ENCODE data around the gene KIAA1671.

The KIAA1671 gene

GRCh38 chr22:24972369-24972768 is 19.9 kb downstream of the KIAA1671 start:
- Histone ChIP-seq H3K36me3 (ENCODE audit: control insufficient read depth in 4 of 4, insufficient read depth in 4 of 4, low read length in 3 of 4) (no peaks in the 10 kb centered on the region), H3K9me3 (ENCODE audit: control extremely low read depth in 1 of 5, control insufficient read depth in 4 of 5, insufficient read depth in 2 of 5, low read depth in 1 of 5, low read length in 4 of 5) (no peaks in the 10 kb centered on the region), H3K4me3 (ENCODE audit: control insufficient read depth in 1 of 7, extremely low read depth in 1 of 7, insufficient read depth in 4 of 7, low read depth in 2 of 7, low read length in 6 of 7) (no peak overlapping the region), H3K27me3 (replicated peaks in 2 of 5; ENCODE audit: control insufficient read depth in 4 of 5, insufficient read depth in 5 of 5, low read length in 4 of 5) (no peaks in the 10 kb centered on the region), H3K27ac (ENCODE audit: insufficient read depth in 1 of 2, low read depth in 1 of 2, low read length in 2 of 2, poor library complexity in 1 of 2, severe bottlenecking in 2 of 2) (no peak overlapping the region), H3K4me1 (ENCODE audit: control extremely low read depth in 1 of 4, control insufficient read depth in 4 of 4, insufficient read depth in 4 of 4, low read length in 3 of 4) (no peaks in the 10 kb centered on the region)
- WGBS (ENCODE audit: insufficient coverage): 100% methylated on average over 2 of the region's 2 CpGs
- POLR2A ChIA-PET: no interaction called here
- no peak for DNase-seq
- CTCF ChIA-PET: no interaction called here

DNA sequence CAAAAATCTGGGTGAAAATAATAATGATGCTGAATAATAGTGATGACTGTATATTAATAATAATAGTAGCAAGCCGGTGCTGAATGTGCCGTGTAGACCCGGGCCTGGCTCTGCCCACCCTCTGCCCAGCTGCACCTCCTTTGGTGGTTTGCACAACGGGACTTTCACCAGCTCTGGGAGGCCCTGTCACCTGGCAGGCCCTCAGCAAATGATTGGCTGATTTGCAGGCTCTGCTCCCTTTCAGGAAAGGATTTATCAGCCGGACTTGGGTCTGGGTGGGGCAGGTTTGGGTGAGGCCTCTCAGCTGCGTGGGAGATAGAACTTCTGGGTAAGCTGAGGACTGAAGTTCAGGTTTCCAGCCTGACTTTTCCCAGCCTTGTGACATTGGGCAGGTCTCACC is 21.4 kb downstream of the KIAA1671 start:
- DNase-seq: no peak
- CTCF ChIA-PET: no interaction called here
- no peak overlapping the region for H3K27ac ChIP-seq (ENCODE audit: insufficient read depth in 1 of 2, low read depth in 1 of 2, low read length in 2 of 2, poor library complexity in 1 of 2, severe bottlenecking in 2 of 2)
- H3K4me3 ChIP-seq (ENCODE audit: control insufficient read depth in 1 of 7, extremely low read depth in 1 of 7, insufficient read depth in 4 of 7, low read depth in 2 of 7, low read length in 6 of 7): no peak overlapping the region
- H3K27me3 ChIP-seq (replicated peaks in 2 of 5; ENCODE audit: control insufficient read depth in 4 of 5, insufficient read depth in 5 of 5, low read length in 4 of 5): no peaks in the 10 kb centered on the region
- H3K4me1 ChIP-seq (ENCODE audit: control extremely low read depth in 1 of 4, control insufficient read depth in 4 of 4, insufficient read depth in 4 of 4, low read length in 3 of 4): no peaks in the 10 kb centered on the region
- H3K36me3 ChIP-seq (ENCODE audit: control insufficient read depth in 4 of 4, insufficient read depth in 4 of 4, low read length in 3 of 4): no peaks in the 10 kb centered on the region
- POLR2A ChIA-PET: no interaction called here
- H3K9me3 ChIP-seq (ENCODE audit: control extremely low read depth in 1 of 5, control insufficient read depth in 4 of 5, insufficient read depth in 2 of 5, low read depth in 1 of 5, low read length in 4 of 5): no peaks in the 10 kb centered on the region
- WGBS (ENCODE audit: insufficient coverage): 80% methylated on average over 3 of the region's 6 CpGs

- no peaks in the 10 kb centered on the region for H3K36me3 ChIP-seq (ENCODE audit: control insufficient read depth in 4 of 4, insufficient read depth in 4 of 4, low read length in 3 of 4)
- H3K27me3 ChIP-seq (replicated peaks in 2 of 5; ENCODE audit: control insufficient read depth in 4 of 5, insufficient read depth in 5 of 5, low read length in 4 of 5): no peaks in the 10 kb centered on the region
- DNase-seq: no peak
- 100% methylated on average over 3 of the region's 5 CpGs for WGBS (ENCODE audit: insufficient coverage)
- ChIA-PET CTCF (interaction anchor here (1.2 kb wide), 1 partner anchor 75 kb away, joined by 4 read pairs; no protein-coding TSS in a partner anchor), POLR2A (no interaction called here)
- no peaks in the 10 kb centered on the region for H3K4me1 ChIP-seq (ENCODE audit: control extremely low read depth in 1 of 4, control insufficient read depth in 4 of 4, insufficient read depth in 4 of 4, low read length in 3 of 4)
- H3K27ac ChIP-seq (ENCODE audit: insufficient read depth in 1 of 2, low read depth in 1 of 2, low read length in 2 of 2, poor library complexity in 1 of 2, severe bottlenecking in 2 of 2): no peak overlapping the region
- no peak overlapping the region for H3K4me3 ChIP-seq (ENCODE audit: control insufficient read depth in 1 of 7, extremely low read depth in 1 of 7, insufficient read depth in 4 of 7, low read depth in 2 of 7, low read length in 6 of 7)
- no peaks in the 10 kb centered on the region for H3K9me3 ChIP-seq (ENCODE audit: control extremely low read depth in 1 of 5, control insufficient read depth in 4 of 5, insufficient read depth in 2 of 5, low read depth in 1 of 5, low read length in 4 of 5)
These were observed 22.7 kb downstream of the KIAA1671 start for GRCh38 chr22:24975125-24975640.

GRCh38 chr22:24975813-24976341 is 23.4 kb downstream of the KIAA1671 start:
- 97% methylated on average over 9 of the region's 11 CpGs for WGBS (ENCODE audit: insufficient coverage)
- DNase-seq: no peak
- H3K9me3 ChIP-seq (ENCODE audit: control extremely low read depth in 1 of 5, control insufficient read depth in 4 of 5, insufficient read depth in 2 of 5, low read depth in 1 of 5, low read length in 4 of 5): no peaks in the 10 kb centered on the region
- ChIA-PET CTCF (interaction anchor here (1.2 kb wide), 1 partner anchor 74 kb away, joined by 4 read pairs; no protein-coding TSS in a partner anchor), POLR2A (no interaction called here)
- no peaks in the 10 kb centered on the region for H3K4me1 ChIP-seq (ENCODE audit: control extremely low read depth in 1 of 4, control insufficient read depth in 4 of 4, insufficient read depth in 4 of 4, low read length in 3 of 4)
- no peak overlapping the region for H3K27ac ChIP-seq (ENCODE audit: insufficient read depth in 1 of 2, low read depth in 1 of 2, low read length in 2 of 2, poor library complexity in 1 of 2, severe bottlenecking in 2 of 2)
- no peaks in the 10 kb centered on the region for H3K36me3 ChIP-seq (ENCODE audit: control insufficient read depth in 4 of 4, insufficient read depth in 4 of 4, low read length in 3 of 4)
- H3K4me3 ChIP-seq (ENCODE audit: control insufficient read depth in 1 of 7, extremely low read depth in 1 of 7, insufficient read depth in 4 of 7, low read depth in 2 of 7, low read length in 6 of 7): no peak overlapping the region
- H3K27me3 ChIP-seq (replicated peaks in 2 of 5; ENCODE audit: control insufficient read depth in 4 of 5, insufficient read depth in 5 of 5, low read length in 4 of 5): no peaks in the 10 kb centered on the region

DNA sequence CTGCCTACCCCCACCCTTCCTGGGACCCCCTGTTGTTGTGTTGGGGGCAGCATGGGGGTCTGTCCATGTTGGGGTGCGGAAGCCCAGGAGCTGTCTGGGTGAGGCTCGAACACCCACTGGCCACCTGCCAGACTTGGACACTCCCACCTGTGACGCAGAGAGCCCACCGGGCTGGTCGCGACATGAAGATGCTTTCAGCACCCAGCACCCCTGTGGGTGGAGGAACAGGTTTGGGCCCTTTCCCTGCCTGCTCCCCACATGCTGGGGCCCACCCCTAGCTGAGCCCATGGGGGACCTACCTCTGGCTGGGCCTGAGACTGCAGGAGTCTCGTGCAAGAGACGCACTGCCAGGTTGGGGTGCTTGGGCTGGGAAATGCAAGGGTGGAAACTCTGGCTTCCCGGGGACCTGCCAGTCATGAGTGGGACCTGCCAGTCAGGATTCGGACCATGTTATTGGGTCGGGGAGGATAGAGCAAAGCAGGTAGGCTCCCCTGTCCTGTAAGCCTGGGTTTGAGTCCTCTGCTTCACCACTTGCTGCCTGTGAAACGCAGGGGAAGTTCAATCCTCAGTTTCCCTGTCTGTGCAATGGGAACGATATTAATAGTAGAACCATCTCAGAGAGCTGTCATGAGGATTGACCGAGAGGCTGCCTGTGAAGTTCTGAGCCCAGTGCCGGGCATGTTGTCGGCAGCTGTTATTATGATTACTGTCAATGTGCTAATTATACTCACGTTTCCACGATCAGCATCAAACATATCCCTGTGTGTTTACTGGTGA is 24.1 kb downstream of the KIAA1671 start:
- Histone ChIP-seq H3K9me3 (ENCODE audit: control extremely low read depth in 1 of 5, control insufficient read depth in 4 of 5, insufficient read depth in 2 of 5, low read depth in 1 of 5, low read length in 4 of 5) (no peaks in the 10 kb centered on the region), H3K36me3 (ENCODE audit: control insufficient read depth in 4 of 4, insufficient read depth in 4 of 4, low read length in 3 of 4) (no peaks in the 10 kb centered on the region), H3K4me1 (ENCODE audit: control extremely low read depth in 1 of 4, control insufficient read depth in 4 of 4, insufficient read depth in 4 of 4, low read length in 3 of 4) (no peaks in the 10 kb centered on the region), H3K27ac (ENCODE audit: insufficient read depth in 1 of 2, low read depth in 1 of 2, low read length in 2 of 2, poor library complexity in 1 of 2, severe bottlenecking in 2 of 2) (no peak overlapping the region), H3K27me3 (replicated peaks in 2 of 5; ENCODE audit: control insufficient read depth in 4 of 5, insufficient read depth in 5 of 5, low read length in 4 of 5) (no peaks in the 10 kb centered on the region), H3K4me3 (ENCODE audit: control insufficient read depth in 1 of 7, extremely low read depth in 1 of 7, insufficient read depth in 4 of 7, low read depth in 2 of 7, low read length in 6 of 7) (no peak overlapping the region)
- 95% methylated on average over 12 of the region's 18 CpGs for WGBS (ENCODE audit: insufficient coverage)
- CTCF ChIA-PET: interaction anchor here (1.2 to 1.6 kb wide), 2 partner anchors 50 to 73 kb away, joined by 3 to 4 read pairs; no protein-coding TSS in a partner anchor
- POLR2A ChIA-PET: no interaction called here
- no peak for DNase-seq

- H3K4me1 ChIP-seq (ENCODE audit: control extremely low read depth in 1 of 4, control insufficient read depth in 4 of 4, insufficient read depth in 4 of 4, low read length in 3 of 4): no peaks in the 10 kb centered on the region
- no peaks in the 10 kb centered on the region for H3K27me3 ChIP-seq (replicated peaks in 2 of 5; ENCODE audit: control insufficient read depth in 4 of 5, insufficient read depth in 5 of 5, low read length in 4 of 5)
- POLR2A ChIA-PET: no interaction called here
- H3K9me3 ChIP-seq (ENCODE audit: control extremely low read depth in 1 of 5, control insufficient read depth in 4 of 5, insufficient read depth in 2 of 5, low read depth in 1 of 5, low read length in 4 of 5): no peaks in the 10 kb centered on the region
- no peak overlapping the region for H3K4me3 ChIP-seq (ENCODE audit: control insufficient read depth in 1 of 7, extremely low read depth in 1 of 7, insufficient read depth in 4 of 7, low read depth in 2 of 7, low read length in 6 of 7)
- 92% methylated on average over 9 of the region's 12 CpGs for WGBS (ENCODE audit: insufficient coverage)
- DNase-seq: no peak
- H3K27ac ChIP-seq (ENCODE audit: insufficient read depth in 1 of 2, low read depth in 1 of 2, low read length in 2 of 2, poor library complexity in 1 of 2, severe bottlenecking in 2 of 2): no peak overlapping the region
- H3K36me3 ChIP-seq (ENCODE audit: control insufficient read depth in 4 of 4, insufficient read depth in 4 of 4, low read length in 3 of 4): no peaks in the 10 kb centered on the region
- CTCF ChIA-PET: interaction anchor here (1.6 kb wide), 1 partner anchor 51 kb away, joined by 3 read pairs; no protein-coding TSS in a partner anchor
These were observed 25.1 kb downstream of the KIAA1671 start for GRCh38 chr22:24977370-24978221.

- Histone ChIP-seq H3K4me3 (ENCODE audit: control insufficient read depth in 1 of 7, extremely low read depth in 1 of 7, insufficient read depth in 4 of 7, low read depth in 2 of 7, low read length in 6 of 7) (no peak overlapping the region), H3K9me3 (ENCODE audit: control extremely low read depth in 1 of 5, control insufficient read depth in 4 of 5, insufficient read depth in 2 of 5, low read depth in 1 of 5, low read length in 4 of 5) (no peaks in the 10 kb centered on the region), H3K4me1 (ENCODE audit: control extremely low read depth in 1 of 4, control insufficient read depth in 4 of 4, insufficient read depth in 4 of 4, low read length in 3 of 4) (no peaks in the 10 kb centered on the region), H3K27me3 (replicated peaks in 2 of 5; ENCODE audit: control insufficient read depth in 4 of 5, insufficient read depth in 5 of 5, low read length in 4 of 5) (no peaks in the 10 kb centered on the region), H3K36me3 (ENCODE audit: control insufficient read depth in 4 of 4, insufficient read depth in 4 of 4, low read length in 3 of 4) (no peaks in the 10 kb centered on the region), H3K27ac (ENCODE audit: insufficient read depth in 1 of 2, low read depth in 1 of 2, low read length in 2 of 2, poor library complexity in 1 of 2, severe bottlenecking in 2 of 2) (no peak overlapping the region)
- POLR2A ChIA-PET: no interaction called here
- no peak for DNase-seq
- 100% methylated on average over 1 of the region's 1 CpG for WGBS (ENCODE audit: insufficient coverage)
- CTCF ChIA-PET: no interaction called here
These were observed 25.8 kb downstream of the KIAA1671 start for GRCh38 chr22:24978308-24978707.

All from common myeloid progenitor, CD34-positive (primary cell).